Peyer's patch (tissue), 4 donors: ENCODE results near the gene CTU2.

ENCODE experiments used
- POLR2A ChIP-seq, 2 donors: fragments of 450-650 bp; IDR thresholded peaks; one replicate each; pipeline ENCODE4 v1.5.1; 2017; ENCODE audit warnings: antibody characterized with exemption in 2 of 2, mild to moderate bottlenecking in 2 of 2, moderate library complexity in 2 of 2
- TF ChIP-seq, protein P1 (sequence below), 6 experiments: fragments of 450-650 bp in 4 of 6; fragments of 200-600 bp in 2 of 6; sonication (generic) in 1 of 6; IDR thresholded peaks; one replicate each; pipeline ENCODE4 v1.5.1; 2017 to 2019; ENCODE audit warnings: antibody characterized with exemption in 6 of 6, mild to moderate bottlenecking in 3 of 6, moderate library complexity in 1 of 6

GRCh38 chr16:88734361-88734728 is 28.0 kb downstream of the CTU2 start:
- TF ChIP-seq, protein P1, sequence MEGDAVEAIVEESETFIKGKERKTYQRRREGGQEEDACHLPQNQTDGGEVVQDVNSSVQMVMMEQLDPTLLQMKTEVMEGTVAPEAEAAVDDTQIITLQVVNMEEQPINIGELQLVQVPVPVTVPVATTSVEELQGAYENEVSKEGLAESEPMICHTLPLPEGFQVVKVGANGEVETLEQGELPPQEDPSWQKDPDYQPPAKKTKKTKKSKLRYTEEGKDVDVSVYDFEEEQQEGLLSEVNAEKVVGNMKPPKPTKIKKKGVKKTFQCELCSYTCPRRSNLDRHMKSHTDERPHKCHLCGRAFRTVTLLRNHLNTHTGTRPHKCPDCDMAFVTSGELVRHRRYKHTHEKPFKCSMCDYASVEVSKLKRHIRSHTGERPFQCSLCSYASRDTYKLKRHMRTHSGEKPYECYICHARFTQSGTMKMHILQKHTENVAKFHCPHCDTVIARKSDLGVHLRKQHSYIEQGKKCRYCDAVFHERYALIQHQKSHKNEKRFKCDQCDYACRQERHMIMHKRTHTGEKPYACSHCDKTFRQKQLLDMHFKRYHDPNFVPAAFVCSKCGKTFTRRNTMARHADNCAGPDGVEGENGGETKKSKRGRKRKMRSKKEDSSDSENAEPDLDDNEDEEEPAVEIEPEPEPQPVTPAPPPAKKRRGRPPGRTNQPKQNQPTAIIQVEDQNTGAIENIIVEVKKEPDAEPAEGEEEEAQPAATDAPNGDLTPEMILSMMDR (IDR thresholded peaks at IDR 0.05), result no peak
- TF ChIP-seq POLR2A (IDR thresholded peaks at IDR 0.05), result no peak
